Measurements from ENCODE around the gene DOC2B.
"Not testable (repeated sequence)": the region's sequence is repeated elsewhere in the genome, so short reads cannot be mapped to it uniquely, and the experiment has no call there.

The DOC2B gene

DNA sequence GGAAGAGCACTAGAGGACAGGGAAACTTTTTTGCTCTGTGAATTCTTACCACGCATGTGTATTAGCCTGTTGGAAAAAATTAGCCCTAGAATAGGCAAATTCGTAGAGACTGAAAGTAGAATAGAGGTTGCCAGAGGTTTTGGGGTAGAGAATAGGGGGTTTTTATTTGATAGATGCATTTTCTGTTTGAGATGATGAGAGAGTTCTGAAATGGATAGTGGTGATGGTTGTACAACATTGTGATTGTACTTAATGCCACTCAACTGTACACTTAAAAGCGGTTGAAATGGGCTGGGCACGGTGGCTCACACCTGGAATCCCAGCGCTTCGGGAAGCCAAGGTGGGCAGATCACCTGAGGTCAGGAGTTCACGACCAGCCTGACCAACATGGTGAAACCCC lies 8.0 kb upstream of the DOC2B start:
- DNase-seq (ENCODE audit: low spot score): no peak

DNA sequence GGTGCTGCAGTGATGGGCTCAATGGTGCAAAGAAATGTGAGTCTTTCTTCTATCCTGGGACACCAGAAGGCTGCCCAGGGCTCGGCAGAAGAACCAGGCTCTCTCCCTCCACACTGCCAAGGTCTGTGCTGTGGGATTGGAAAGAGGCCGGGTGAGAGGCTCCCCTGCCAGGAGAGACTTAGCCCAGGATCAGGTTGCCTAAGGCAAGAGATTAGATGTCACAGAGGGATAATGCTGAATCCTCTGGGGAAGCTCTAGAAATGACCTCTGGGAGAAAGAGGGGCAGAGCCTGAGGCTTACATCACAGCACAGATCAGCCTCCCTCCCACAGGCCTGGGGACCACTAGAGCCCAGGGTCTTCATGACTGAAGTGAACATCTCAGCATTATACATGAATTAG lies 5.7 kb upstream of the DOC2B start:
- no peak for DNase-seq (ENCODE audit: low spot score)

- DNase-seq (ENCODE audit: low spot score): peak; percentile 8
Observed at GRCh38 chr17:185445-186138, 4.1 kb upstream of the DOC2B start.

GRCh38 chr17:183021-183420 lies 1.6 kb upstream of the DOC2B start:
- DNase-seq (ENCODE audit: low spot score): no peak

DNA sequence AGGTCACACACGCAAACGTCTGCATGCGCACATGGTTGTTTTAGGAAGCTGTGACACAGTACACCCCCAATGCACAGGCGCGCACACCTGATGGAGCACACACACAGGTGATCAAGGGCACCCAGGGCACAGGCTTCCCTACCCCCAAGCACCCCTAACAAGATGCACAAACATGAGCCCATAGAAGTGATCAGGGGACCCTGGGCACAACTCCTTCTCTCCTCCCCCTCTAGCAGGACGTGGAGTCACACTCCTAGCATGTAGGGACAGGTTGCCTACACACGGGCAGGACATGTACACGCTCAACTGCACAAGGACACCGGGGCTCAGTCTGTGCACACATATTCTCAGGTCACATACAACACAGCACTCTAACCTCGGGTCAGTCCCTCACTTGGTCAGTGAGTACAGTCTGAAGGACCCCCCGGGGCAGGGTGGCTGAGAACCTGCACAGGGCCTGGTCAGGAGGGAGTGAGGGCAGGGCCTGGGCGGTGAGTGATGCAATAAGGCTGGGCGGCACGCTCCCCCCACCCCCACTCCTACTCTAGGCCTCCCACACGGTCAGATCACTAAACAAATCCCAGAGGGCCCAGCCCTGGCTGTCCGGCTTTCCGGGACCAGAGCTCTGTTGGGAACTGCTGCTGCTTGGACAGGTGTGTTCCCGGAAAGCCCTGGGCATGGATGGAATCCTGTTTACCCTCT lies 751 bp upstream of the DOC2B start:
- no peak for DNase-seq (ENCODE audit: low spot score)

- no peak for DNase-seq (ENCODE audit: low spot score)
Observed at GRCh38 chr17:180381-181244, 837 bp downstream of the DOC2B start.

DNA sequence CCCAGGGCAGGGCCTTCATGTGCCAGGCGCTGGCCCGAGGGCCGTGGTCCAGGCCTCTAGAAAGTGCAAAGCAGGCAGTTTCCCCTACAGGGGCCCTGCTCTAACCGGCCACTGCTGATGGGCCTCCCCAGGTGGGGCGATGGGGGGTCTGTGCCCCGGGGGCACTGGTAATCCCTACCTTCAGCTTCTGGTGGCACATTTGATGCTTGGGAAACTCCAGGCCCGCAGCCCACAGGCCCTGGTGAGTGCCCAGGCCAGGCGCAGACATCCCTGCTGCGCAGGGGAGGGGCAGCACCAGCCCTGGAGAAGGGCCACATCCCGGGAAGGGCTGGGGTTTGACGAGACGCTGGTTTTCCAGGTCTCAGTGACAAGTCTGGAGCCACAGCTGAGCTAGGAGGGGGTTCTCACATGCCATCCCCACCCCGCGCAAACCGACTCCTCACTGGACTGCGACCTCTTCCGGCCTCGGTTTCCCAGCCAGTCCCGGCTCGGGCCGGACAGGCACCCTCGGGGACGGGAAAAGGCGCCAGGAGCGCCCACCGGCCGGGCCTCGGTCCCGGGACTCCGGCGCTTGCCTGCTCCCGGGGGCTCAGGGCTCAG lies 1.6 kb downstream of the DOC2B start:
- DNase-seq (ENCODE audit: low spot score): no peak

DNA sequence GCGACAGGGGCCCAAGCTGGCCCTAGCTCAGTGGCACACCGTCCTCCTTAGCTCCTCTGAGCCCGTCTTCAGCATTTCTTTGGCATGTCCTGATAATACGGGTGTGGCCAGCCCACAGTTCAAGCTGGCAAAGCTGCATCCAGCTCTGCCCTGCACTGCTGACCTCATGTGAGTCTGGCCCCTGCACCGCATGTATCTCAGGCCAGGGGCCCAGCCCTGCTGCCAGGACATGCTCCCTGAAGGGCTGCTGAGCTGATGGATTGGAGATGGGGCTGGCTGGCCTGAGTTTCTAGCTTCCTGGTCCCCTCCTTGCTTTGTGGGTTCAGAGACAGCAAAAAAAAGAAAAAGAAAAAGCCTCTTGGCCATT lies 2.4 kb downstream of the DOC2B start:
- no peak for DNase-seq (ENCODE audit: low spot score)

DNA sequence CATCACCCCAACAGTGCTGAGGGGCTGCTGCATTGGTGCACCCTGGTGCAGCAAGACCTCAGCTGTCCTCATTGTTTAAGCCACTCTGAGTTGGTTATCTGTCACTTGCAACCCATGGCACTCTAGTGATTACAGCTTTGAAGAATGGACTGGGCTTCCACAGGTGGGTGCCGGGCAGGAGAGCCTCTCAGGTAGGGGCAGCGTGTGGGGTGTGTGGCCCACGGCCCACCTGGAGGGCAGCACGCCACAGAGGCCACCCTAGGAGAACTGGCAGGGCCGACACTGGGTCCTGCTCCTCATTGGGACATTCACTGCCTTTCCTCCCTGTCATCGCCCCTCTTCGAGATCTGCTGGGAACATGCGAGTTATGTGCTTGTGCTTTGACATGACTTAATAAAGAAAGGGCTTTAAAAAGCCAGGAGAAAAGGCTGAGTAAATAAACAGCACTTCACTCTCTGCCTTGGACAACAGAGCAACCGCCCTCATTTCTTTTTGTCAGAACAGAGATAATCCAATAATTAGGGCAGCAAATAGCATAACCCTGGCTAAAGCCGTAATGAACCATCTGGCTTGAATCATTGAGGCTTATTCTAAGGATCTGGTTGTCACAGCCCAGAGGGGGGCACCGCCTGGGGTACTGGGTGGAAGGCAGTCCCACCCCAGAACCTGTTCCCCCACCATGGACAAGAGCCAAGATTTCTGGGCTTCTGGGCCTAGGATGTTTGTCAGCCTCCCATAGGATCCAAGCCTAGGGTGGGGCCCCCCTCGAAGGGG lies 3.0 kb downstream of the DOC2B start:
- DNase-seq (ENCODE audit: low spot score): no peak

- DNase-seq (ENCODE audit: low spot score): no peak
Observed at GRCh38 chr17:177762-178161, 3.7 kb downstream of the DOC2B start.

- no peak for DNase-seq (ENCODE audit: low spot score)
Observed at GRCh38 chr17:177155-177554, 4.3 kb downstream of the DOC2B start.

- no peak for DNase-seq (ENCODE audit: low spot score)
Observed at GRCh38 chr17:173166-173911, 8.1 kb downstream of the DOC2B start.

GRCh38 chr17:172401-172800 lies 9.0 kb downstream of the DOC2B start:
- DNase-seq (ENCODE audit: low spot score): no peak

DNA sequence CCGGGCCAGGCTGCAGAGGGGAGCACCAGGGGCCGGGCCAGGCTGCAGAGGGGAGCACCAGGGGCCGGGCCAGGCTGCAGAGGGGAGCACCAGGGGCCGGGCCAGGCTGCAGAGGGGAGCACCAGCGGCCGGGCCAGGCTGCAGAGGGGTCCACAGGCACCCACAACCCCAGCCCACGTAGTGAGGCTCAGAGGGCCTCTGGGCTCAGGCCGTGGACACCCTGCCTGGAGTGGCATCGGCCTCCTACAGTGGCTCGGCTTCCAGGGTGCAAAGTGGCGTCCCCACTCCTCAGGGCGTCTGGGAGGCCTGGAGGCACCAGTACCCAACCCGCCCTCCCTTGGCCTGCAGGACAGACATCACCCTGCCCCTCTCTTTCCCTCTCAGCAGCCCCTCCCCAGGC lies 9.6 kb downstream of the DOC2B start:
- DNase-seq (ENCODE audit: low spot score): no peak

- DNase-seq (ENCODE audit: low spot score): no peak
Observed at GRCh38 chr17:170130-170670, 11.2 kb downstream of the DOC2B start.

DNA sequence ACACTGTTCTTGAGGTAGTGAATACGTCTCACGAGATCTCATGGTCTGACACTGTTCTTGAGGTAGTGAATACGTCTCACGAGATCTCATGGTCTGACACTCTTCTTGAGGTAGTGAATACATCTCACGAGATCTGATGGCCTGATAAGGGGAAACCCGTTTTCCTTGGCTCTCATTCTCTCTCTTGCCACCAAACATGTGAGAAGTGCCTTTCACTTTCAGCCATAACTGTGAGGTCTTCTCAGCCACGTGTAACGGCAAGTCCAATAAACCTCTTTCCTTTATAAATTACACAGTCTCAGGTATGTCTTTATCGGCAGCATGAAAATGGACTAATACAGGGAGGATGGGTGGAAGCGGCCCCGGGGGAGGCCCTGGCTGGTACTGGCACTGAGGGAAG lies 12.8 kb downstream of the DOC2B start:
- DNase-seq (ENCODE audit: low spot score): not testable (repeated sequence)

DNA sequence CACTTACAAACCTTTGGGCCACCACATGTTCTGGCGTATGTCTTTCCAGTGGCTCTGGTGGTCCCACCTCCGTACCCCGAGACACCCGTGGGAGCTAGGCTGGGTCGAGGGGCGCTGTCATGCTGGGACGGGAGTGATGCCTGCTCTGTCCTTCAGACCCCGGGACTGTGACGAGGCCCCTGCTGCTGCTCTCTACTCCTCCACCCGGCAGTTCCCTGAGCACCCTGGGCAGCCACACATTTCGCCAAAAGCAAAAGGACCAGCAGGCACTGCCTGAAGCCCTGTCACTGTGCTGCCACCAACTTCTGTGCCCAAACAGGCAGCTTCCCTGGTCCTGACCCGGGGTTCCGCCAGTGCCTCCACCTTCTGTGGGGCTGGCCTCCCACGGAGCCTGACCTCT lies 15.5 kb downstream of the DOC2B start:
- DNase-seq (ENCODE audit: low spot score): no peak

DNA sequence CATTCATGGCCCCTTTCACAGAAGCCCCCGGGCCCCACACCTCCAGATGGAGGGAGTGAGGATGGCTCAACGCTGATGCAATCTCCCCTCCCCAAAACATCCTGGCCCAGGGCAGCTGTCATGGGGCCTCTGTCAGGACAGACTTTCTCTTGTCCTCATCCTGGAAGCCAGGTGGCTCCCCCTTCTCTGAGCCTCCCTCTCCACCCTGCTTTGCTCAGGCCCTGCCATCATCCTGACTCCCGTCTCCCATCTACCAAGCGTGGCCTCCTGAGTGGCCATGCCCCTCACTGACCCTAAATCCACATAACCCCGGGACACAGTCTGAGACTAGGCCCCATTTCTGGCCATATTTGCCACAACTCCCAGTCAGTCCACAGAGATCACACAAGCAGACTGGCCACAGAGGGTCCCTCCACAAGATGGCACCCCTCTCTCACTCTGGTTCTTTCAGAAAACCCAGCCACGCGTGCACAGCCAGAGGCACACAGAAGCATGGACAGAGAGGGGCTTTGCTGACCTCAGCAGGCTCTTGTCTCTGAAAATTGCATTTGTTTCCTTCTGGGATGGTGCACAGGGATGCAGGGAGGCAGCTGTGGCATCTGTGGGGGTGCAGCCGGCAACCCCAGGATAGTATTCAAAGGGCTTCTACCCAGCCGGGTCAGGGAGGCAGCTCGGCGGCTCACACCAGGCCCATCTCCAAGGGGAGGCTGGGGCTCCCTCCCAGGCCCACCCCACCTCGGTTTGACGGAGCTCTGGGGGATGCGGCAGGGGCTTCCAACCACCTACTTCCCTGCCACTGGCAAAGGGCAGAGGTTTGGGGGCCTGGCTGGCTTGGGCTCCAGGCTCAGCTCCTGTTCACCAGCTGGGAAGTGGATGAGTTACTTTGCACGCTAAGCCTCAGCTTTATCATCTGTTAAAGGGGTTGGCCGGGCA lies 16.9 kb downstream of the DOC2B start:
- peak; percentile 17 for DNase-seq (ENCODE audit: low spot score)

DNA sequence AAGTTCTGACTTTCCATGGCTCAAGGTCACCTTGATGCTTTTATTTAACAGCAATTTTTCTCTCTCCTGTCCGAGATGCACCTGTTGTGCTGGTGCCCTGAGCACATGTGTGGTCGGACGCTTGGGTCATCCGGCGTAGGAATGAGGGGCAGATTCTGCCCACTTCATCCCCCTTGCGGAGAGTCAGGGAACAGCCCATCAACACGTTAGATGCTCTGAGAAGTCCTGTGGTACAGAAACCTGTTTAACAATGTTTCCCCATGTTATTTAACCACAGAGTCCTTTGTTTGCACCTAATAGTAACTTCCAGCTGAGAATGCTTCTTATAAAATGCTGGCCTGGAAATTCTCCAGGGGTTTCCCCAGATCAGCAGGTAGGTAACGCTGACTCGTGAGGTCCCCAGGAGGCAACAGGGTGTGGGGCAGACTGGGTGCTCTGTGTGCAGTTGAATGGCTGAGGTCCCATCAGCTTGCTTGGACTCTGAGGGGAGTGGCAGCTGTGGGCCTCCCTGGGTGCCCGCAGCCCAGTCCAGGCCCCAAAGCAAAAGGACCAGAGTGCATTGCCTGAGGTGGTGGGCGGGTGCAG lies 17.8 kb downstream of the DOC2B start:
- DNase-seq (ENCODE audit: low spot score): no peak
